ENCODE results near the gene CRTAP. TPM values are rescaled to one million over a fixed set of nuclear protein-coding genes. Genes with fewer than 3 reads are reported as not detected.
"Not testable (repeated sequence)": the region's sequence is repeated elsewhere in the genome, so short reads cannot be mapped to it uniquely, and the experiment has no call there.

CRTAP gene
- total RNA-seq, 3 donors from 2014 or later, result 16.3 to 21.9 (median 21.7) TPM

GRCh38 chr3:33165372-33165771, 51.6 kb downstream of the CRTAP start:
- no peak for DNase-seq
- H3K9me3 Mint-ChIP-seq, result no peaks in the 10 kb centered on the region
- no peak overlapping the region for H3K4me3 Mint-ChIP-seq
- no peaks in the 10 kb centered on the region for H3K4me1 Mint-ChIP-seq (ENCODE audit: low read depth)
- H3K27me3 Mint-ChIP-seq (ENCODE audit: low read depth), result peaks cover 13% of the 10 kb centered on the region
- no peak for ATAC-seq
- H3K36me3 Mint-ChIP-seq (ENCODE audit: insufficient read depth), result no peaks in the 10 kb centered on the region

- Mint-ChIP-seq H3K36me3 (ENCODE audit: insufficient read depth) (no peaks in the 10 kb centered on the region), H3K4me3 (no peak overlapping the region)
- DNase-seq, result no peak
Observed at GRCh38 chr3:33166095-33166494, 52.3 kb downstream of the CRTAP start.

GRCh38 chr3:33167284-33167683, 53.5 kb downstream of the CRTAP start:
- ATAC-seq (no peak), DNase-seq (no peak)
- peaks cover 4% of the 10 kb centered on the region for H3K4me1 Mint-ChIP-seq (ENCODE audit: low read depth)
- H3K27me3 Mint-ChIP-seq (ENCODE audit: low read depth), result no peaks in the 10 kb centered on the region
- no peak overlapping the region for H3K4me3 Mint-ChIP-seq
- H3K36me3 Mint-ChIP-seq (ENCODE audit: insufficient read depth), result no peaks in the 10 kb centered on the region
- H3K9me3 Mint-ChIP-seq, result no peaks in the 10 kb centered on the region

More at GRCh38 chr3:33166095-33166494, 52.3 kb downstream of the CRTAP start:
- Mint-ChIP-seq H3K9me3 (no peaks in the 10 kb centered on the region), H3K4me1 (ENCODE audit: low read depth) (no peaks in the 10 kb centered on the region), H3K27me3 (ENCODE audit: low read depth) (peaks cover 8% of the 10 kb centered on the region)
- no peak for ATAC-seq

- no peaks in the 10 kb centered on the region for H3K9me3 Mint-ChIP-seq
- H3K27me3 Mint-ChIP-seq (ENCODE audit: low read depth), result no peaks in the 10 kb centered on the region
- ATAC-seq (no peak), DNase-seq (no peak)
- no peaks in the 10 kb centered on the region for H3K36me3 Mint-ChIP-seq (ENCODE audit: insufficient read depth)
- H3K4me1 Mint-ChIP-seq (ENCODE audit: low read depth), result peaks cover 4% of the 10 kb centered on the region
- H3K4me3 Mint-ChIP-seq, result no peak overlapping the region
Observed at GRCh38 chr3:33167716-33168336, 54.0 kb downstream of the CRTAP start.

GRCh38 chr3:33170531-33170930, 56.7 kb downstream of the CRTAP start:
- Mint-ChIP-seq H3K9me3 (no peaks in the 10 kb centered on the region), H3K4me1 (ENCODE audit: low read depth) (peaks cover 4% of the 10 kb centered on the region)

GRCh38 chr3:33171580-33171979, 57.8 kb downstream of the CRTAP start:
- H3K36me3 Mint-ChIP-seq (ENCODE audit: insufficient read depth), result no peaks in the 10 kb centered on the region
- H3K9me3 Mint-ChIP-seq, result no peaks in the 10 kb centered on the region
- H3K4me3 Mint-ChIP-seq, result no peak overlapping the region
- no peaks in the 10 kb centered on the region for H3K27me3 Mint-ChIP-seq (ENCODE audit: low read depth)
- ATAC-seq, result no peak
- H3K4me1 Mint-ChIP-seq (ENCODE audit: low read depth), result peaks cover 4% of the 10 kb centered on the region
- DNase-seq, result no peak

More at GRCh38 chr3:33170531-33170930, 56.7 kb downstream of the CRTAP start:
- no peak for ATAC-seq
- Mint-ChIP-seq H3K4me3 (no peak overlapping the region), H3K36me3 (ENCODE audit: insufficient read depth) (no peaks in the 10 kb centered on the region), H3K27me3 (ENCODE audit: low read depth) (no peaks in the 10 kb centered on the region)
- no peak for DNase-seq

GRCh38 chr3:33173103-33173502, 59.3 kb downstream of the CRTAP start:
- DNase-seq (no peak), ATAC-seq (no peak)
- no peaks in the 10 kb centered on the region for H3K36me3 Mint-ChIP-seq (ENCODE audit: insufficient read depth)
- H3K4me1 Mint-ChIP-seq (ENCODE audit: low read depth), result peaks cover 4% of the 10 kb centered on the region
- H3K9me3 Mint-ChIP-seq, result peaks cover 2% of the 10 kb centered on the region
- H3K27me3 Mint-ChIP-seq (ENCODE audit: low read depth), result no peaks in the 10 kb centered on the region
- H3K4me3 Mint-ChIP-seq, result no peak overlapping the region

- Mint-ChIP-seq H3K4me3 (no peak overlapping the region), H3K36me3 (ENCODE audit: insufficient read depth) (no peaks in the 10 kb centered on the region), H3K9me3 (peaks cover 2% of the 10 kb centered on the region), H3K4me1 (ENCODE audit: low read depth) (peaks cover 4% of the 10 kb centered on the region), H3K27me3 (ENCODE audit: low read depth) (no peaks in the 10 kb centered on the region)
- ATAC-seq, result no peak
- no peak for DNase-seq
Observed at GRCh38 chr3:33173672-33174071, 59.9 kb downstream of the CRTAP start.

GRCh38 chr3:33174095-33174494, 60.3 kb downstream of the CRTAP start:
- ATAC-seq, result no peak
- peaks cover 4% of the 10 kb centered on the region for H3K9me3 Mint-ChIP-seq
- peaks cover 4% of the 10 kb centered on the region for H3K4me1 Mint-ChIP-seq (ENCODE audit: low read depth)
- DNase-seq, result no peak
- no peak overlapping the region for H3K4me3 Mint-ChIP-seq
- H3K36me3 Mint-ChIP-seq (ENCODE audit: insufficient read depth), result no peaks in the 10 kb centered on the region
- H3K27me3 Mint-ChIP-seq (ENCODE audit: low read depth), result no peaks in the 10 kb centered on the region

GRCh38 chr3:33174711-33175414, 61.0 kb downstream of the CRTAP start:
- Mint-ChIP-seq H3K4me3 (no peak overlapping the region), H3K4me1 (ENCODE audit: low read depth) (peaks cover 4% of the 10 kb centered on the region), H3K36me3 (ENCODE audit: insufficient read depth) (no peaks in the 10 kb centered on the region), H3K9me3 (peaks cover 10% of the 10 kb centered on the region), H3K27me3 (ENCODE audit: low read depth) (no peaks in the 10 kb centered on the region)
- no peak for DNase-seq
- ATAC-seq, result no peak

- no peak for ATAC-seq
- Mint-ChIP-seq H3K36me3 (ENCODE audit: insufficient read depth) (no peaks in the 10 kb centered on the region), H3K27me3 (ENCODE audit: low read depth) (no peaks in the 10 kb centered on the region), H3K4me3 (no peak overlapping the region), H3K9me3 (peaks cover 14% of the 10 kb centered on the region), H3K4me1 (ENCODE audit: low read depth) (no peaks in the 10 kb centered on the region)
- DNase-seq, result no peak
Observed at GRCh38 chr3:33179132-33179531, 65.3 kb downstream of the CRTAP start.

GRCh38 chr3:33181229-33181628, 67.4 kb downstream of the CRTAP start:
- peaks cover 3% of the 10 kb centered on the region for H3K27me3 Mint-ChIP-seq (ENCODE audit: low read depth)
- peaks cover 14% of the 10 kb centered on the region for H3K9me3 Mint-ChIP-seq
- DNase-seq (no peak), ATAC-seq (no peak)
- H3K4me3 Mint-ChIP-seq, result no peak overlapping the region
- H3K36me3 Mint-ChIP-seq (ENCODE audit: insufficient read depth), result no peaks in the 10 kb centered on the region
- no peaks in the 10 kb centered on the region for H3K4me1 Mint-ChIP-seq (ENCODE audit: low read depth)

GRCh38 chr3:33181641-33182040, 67.8 kb downstream of the CRTAP start:
- not testable (repeated sequence) for H3K27me3 Mint-ChIP-seq (ENCODE audit: low read depth); H3K36me3 Mint-ChIP-seq (ENCODE audit: insufficient read depth); H3K4me1 Mint-ChIP-seq (ENCODE audit: low read depth); DNase-seq; ATAC-seq; H3K4me3 Mint-ChIP-seq
- peaks cover 14% of the 10 kb centered on the region for H3K9me3 Mint-ChIP-seq

GRCh38 chr3:33184863-33185262, 71.0 kb downstream of the CRTAP start:
- Mint-ChIP-seq H3K4me1 (ENCODE audit: low read depth) (no peaks in the 10 kb centered on the region), H3K36me3 (ENCODE audit: insufficient read depth) (peaks cover 1% of the 10 kb centered on the region), H3K27me3 (ENCODE audit: low read depth) (peaks cover 14% of the 10 kb centered on the region), H3K4me3 (no peak overlapping the region), H3K9me3 (peaks cover 4% of the 10 kb centered on the region)
- DNase-seq (no peak), ATAC-seq (no peak)
